Measurements from ENCODE around the gene TSGA10IP.

GRCh38 chr11:65898656-65899355 lies 46.5 kb upstream of the TSGA10IP start:
- peak in 2 of 4 donors; percentile 25 to 48 for TF ChIP-seq POLR2A (IDR thresholded peaks at IDR 0.05)
- TF ChIP-seq CTCF (IDR thresholded peaks at IDR 0.05) = peak in 1 of 6 experiments; percentile 1
- no peak for TF ChIP-seq POLR2AphosphoS5 (IDR thresholded peaks at IDR 0.05)

Measured in upper lobe of left lung (tissue), 4 donors.